GM18499 (cell line): ENCODE measurements around the gene AATK.
"Not testable (repeated sequence)": the region's sequence is repeated elsewhere in the genome, so short reads cannot be mapped to it uniquely, and the experiment has no call there.

Source experiments
- ATAC-seq: cut with Tn5 transposase; IDR thresholded peaks from one replicate; pipeline ENCODE4 v1.9.1; 2021; ENCODE audit warnings: moderate number of reproducible peaks; ENCODE audit not compliant: insufficient read depth, unreplicated experiment

AATK gene

DNA sequence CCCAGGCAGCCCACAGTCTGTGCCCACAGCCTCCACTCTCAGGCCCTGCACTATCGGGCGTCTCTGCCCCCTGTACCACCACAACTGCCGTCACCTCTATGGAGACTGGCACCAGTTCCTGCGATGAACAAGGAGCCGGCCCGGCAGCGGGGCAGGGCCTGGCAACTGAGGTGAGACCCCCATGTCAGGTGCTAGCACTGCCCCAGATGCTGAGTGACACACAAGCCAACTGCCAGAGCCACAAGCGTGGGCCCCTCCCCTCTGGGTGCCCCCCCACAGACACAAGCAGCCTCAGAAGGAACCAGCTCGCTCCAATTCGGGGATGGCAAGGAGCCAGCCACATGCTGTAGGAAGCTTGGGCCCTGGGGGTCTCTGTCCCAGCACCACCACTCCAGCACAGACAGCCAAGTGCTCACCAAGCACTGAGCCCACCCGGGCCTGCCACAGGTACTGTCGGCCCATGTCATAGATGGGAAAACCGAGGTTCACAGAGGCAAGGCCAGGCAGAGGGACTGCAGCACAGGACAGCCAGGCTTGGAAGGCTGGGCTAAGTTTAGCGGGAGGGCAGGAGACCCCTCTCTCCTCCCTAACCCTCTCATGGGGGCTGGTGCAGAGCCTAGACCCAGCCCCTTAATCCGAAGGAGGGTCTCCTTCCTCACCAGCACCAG, 2.2 kb downstream of the AATK start:
- ATAC-seq: no peak

DNA sequence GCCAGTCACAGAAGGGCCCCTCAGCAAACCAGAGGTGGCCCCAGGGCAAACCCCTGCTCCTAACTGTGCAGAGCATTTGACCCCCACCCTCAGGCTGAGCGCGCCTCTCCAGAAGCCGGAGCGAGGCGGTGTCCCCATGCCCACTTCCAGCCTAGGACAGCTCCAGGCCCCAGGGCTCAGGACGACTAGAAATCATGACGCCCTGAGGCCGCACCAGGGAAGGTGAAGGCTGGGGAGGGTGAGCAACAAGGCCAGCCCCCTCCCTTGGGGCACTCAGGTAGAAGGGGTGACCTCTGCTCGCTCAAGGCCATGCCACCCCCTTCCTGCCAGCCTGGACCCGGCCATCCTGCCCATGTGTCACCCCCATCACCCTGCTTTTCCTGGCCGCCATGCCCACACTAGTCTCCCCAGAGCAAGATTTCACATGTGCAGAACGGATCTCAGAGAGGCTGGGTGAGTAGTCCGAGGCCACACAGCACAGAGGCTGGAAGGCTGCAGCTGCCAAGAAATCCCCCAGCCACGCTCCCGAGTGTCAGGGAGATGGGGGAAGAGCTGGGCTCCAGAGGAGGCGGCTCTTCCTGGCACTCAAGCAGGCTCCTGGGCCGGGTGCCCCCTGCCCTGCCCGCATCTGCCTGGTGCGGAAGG, 2.8 kb downstream of the AATK start:
- no peak for ATAC-seq

DNA sequence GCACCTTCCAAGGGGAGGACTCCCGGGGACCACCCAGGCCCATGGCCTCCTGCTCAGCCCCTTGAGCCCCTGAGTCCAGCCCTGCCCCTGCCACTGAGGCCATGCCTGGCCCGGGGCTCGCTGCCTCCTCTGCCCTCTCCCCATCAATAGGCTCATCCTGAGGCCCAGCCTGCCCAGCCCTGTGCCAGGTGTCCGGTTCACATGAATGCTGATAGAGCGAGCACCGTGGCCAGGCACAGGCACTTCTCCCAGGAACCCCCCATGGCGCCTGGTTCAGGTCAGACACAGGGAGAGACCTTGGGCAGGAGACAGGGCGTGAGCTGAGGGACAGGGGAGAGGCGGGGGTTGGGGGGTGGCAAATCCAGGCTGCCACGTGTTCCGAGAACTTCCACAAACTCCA, 3.5 kb downstream of the AATK start:
- no peak for ATAC-seq

DNA sequence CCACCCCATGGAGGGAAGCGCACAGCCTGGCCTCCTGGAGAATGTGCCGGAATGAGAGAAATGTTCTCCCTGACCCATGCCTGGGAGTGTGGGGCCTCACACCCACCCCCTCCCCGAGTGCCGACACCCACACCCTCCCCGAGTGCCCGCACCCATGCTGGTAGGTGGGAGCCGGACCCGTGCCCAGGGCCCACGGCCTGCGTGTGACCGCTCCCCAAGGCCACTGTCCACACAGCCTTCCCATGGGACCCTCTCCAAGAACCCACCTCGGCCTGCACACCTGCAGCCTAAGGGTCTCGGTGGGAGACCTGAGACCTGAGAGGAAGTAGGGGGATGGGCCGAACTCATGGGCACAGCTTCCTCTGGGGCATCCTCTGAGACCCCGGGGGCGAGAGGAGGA, 4.0 kb downstream of the AATK start:
- ATAC-seq: no peak

DNA sequence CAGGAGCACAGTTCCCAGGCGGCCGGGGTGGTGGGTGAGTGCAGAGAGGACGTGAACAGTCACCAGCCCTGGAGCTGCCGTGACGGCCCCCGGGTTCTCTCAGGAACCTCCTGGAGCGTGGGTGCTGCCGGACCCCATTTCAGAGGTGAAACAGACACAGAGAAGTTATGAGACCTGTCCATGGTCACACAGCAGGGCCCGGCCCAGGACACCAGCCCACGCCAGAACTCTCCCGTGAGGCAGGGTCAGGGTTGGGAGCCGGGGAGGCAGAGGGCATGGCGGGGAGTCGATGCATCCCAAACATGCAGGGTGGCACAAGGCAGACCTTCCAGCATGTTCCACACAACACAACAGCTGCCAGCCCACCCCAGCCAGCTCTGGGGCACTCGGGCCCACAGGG, 4.5 kb downstream of the AATK start:
- no peak for ATAC-seq

DNA sequence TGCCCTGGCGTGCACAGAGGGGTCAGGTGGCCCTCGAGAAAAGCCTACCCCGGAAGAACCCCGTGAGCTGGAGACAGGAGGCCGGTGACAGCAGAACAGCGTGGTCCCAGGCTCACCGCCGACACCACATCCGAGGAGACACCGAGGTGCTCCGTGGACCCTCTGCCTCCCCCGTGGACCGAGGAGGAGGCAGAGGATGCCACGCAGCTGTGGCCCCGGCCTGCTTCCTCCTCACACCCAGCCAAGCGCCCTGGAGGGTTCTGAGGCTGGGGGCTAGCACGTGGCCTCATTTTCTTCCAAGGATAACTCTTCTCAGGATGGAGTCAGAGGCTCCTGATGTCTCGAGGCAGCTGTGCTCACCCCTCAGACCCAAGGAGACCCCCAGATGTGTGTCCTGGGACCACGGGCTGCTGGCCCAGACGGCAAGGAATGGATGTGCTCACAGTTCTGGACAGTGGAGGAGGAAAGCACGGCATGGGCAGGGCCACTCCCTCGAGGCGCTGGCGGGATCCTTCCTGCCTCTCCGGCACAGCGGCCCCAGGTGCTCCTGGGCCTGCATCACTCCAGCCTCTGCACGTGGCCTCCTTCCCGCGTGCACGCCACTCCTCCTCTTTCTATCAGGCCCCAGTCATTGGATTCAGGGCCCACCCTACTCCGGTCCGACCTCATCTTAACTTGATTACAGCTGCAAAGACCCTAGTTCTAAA, 5.1 kb downstream of the AATK start:
- ATAC-seq: no peak

DNA sequence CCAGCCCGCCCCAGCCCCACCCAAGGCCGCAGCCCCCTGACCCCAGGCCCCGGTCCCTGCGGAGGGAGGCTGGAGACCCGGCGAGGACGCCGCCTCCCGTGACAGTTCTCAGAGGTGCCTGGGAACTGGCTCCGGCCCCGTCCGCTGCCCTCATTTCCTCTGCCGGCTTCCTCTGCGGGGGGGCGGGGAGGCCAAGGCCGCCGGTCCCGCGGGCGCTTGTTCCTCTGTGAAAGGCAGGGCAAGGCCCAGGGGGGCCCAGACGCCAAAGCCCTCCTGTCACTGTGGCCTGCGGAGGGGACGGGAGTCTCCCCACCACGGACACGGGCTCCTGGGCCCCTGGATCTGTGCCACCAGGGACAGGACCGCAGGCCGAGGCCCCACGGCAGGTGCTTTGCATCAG, 5.7 kb downstream of the AATK start:
- no peak for ATAC-seq

DNA sequence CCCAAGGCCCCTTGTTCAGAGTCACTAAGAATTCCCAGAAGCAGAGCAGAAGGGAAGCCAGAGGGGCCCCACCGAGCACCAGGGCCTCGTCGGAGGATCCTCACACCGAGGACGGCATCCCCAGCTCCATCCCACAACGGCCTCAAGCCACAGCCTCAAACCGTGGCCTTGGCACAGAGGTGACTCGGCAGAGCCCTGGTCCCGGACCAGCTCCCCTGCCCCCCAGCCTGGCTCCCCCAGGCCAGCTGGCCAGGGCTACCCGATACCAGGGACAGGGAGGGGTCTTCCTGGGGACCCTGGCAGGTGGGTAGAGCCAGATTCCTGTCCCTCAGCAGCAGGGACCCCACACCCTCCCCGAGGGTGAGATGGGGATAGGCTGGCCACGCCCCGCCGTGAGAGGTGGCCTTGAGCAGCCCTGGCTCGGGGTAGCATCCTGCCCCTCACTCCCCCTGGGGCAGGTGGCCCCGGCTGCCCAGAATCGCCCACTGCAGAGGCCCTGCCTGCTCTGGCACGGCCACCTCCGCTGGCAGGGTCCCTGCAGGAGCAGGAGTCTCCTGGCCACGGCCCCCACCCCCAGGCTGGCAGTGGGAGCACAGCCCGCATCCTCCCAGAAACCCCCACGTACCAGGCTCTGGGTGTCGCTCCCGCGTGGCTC, 6.3 kb downstream of the AATK start:
- no peak for ATAC-seq

DNA sequence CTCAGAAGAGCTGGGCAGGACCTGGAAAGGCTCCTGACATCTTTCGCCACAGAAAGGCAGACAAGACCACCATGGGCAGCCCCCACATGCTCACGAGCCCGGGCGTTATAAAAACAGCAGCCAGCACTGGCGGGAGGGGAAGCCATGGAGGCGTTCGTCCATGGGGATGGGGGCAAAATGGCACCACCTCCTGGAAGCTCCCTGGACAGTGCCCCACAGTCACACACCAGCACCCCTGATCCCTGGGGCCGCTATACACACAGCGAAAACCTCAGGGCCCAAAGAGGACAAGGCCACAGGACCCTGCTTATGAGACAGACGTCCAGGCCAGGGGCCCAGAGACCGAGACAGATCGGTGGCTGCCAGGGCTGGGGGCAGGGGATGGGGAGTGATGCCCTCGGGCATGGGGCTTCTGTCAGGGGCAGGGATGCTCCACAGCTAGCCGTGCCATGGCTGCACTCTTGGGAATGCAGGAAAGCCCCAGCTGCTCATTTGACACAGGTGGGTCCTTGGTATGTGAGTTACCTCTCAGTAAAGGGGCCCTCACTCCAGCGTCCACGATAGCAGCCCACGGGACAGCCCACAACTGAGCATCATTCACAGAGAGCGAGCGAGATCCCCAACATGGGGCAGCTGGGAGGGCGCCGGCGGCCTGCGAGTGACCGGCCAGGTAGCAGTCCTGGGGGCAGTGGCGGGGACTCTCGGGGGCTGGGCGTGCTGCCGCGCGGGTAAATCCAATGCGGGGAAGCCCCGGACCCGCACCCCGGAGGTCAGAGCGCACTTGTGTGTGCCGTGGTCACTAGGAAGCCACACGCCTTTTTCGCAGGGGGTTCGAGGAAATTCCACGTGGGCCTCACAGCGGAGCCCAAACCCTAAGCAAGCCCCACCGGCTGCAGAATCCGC, 7.1 kb downstream of the AATK start:
- no peak for ATAC-seq

DNA sequence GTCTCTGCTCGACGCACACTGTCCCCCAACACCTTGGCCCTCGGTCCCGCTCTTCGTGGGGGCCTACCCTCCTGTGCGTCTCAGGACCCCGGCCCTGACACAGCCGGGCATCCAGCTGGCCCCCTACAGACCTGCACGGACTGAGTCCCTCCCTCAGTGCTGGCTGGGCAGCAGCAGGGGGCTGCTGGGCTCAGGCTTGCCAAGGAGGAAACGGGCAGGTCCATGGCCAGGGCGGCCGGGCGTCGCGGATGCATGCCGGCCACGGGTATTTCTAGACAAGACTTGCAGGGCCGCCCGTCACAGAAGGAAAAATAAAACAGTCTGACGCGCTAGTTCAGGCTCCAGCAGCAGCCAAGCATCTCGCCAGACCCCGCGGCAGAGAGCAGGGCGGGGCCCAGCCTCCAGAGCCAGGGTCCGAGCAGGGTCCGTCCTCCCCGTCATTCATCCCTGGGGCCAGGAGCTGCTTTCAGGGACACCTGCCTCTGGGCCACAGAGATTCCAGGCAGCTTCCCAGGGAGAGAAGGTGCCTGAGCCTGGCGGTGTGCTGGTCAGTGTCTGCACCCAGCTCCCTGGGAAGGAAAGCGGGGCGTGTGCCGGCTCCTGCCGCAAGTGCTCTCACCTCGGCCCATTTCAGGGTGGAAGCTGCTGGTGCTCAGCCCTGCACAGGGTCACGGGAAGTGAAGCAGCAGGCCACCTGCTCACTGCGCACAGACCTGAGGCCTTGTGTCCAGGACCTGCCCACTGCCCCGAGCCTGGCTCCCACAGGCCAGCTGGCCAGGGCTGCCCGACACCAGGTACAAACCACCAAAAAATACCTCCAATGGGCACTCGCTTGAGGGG, 8.0 kb downstream of the AATK start:
- no peak for ATAC-seq

DNA sequence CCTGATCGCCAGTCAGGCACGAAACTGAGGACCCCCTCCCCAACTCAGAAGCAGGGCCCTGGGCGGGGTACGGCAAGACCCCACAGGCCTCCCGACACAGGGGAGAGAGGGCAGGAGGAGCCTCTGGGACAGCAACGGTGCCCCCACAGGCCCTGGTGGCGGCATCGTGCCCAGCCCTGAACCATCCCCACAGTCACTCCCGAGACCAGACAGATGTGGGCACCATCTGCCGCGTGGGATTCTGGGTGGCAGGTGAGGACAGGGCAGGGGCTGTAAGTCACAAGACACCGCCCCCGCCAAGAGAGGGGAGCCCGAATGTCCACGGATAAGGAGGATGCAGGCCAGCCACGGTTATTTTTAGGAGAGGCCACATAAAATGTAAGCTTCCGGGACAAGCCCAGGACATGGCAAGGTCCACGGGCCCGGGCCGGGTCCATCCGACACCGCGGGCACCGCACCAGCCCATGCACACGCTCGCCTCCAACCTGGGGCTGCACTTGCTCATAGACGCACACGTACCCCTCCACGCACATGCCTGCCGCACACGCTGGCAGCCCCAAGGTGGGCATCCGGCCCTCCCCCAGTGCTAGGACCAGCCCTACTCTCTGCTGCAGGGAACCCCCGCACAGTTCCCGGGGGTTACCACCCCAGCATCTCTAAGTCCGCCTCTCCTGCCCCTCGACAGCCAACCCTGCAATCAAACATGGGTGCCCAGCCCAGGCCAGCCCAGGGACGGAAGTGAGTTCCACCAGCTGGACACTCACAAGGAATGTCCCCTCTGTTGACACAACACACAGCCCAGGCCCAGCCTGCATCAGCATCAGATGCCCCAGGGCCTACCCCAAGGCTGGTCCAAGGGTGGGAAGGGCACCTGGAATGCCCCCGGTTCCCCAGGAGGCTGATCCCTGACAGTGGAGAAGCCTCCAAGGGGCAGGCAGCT, 8.9 kb downstream of the AATK start:
- no peak for ATAC-seq

DNA sequence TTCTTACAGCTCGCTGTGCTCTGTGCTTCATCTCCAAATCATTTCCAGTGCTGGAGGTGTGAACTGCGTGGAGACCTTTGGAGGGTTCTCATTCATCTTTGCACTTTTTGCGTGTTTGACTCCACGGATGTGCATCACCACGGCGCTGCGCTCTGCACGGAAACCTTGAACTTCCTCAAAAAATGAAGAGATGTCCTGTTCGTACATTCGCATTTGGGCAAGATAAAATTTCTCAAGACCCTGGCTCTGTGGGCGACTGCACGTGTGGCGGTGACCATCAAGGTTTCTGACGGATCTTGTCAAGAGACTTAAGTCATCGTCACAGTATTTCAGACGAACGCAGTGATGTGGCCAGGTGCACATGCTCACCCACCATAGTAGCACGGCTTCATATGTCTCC, 11.1 kb downstream of the AATK start:
- ATAC-seq: no peak

DNA sequence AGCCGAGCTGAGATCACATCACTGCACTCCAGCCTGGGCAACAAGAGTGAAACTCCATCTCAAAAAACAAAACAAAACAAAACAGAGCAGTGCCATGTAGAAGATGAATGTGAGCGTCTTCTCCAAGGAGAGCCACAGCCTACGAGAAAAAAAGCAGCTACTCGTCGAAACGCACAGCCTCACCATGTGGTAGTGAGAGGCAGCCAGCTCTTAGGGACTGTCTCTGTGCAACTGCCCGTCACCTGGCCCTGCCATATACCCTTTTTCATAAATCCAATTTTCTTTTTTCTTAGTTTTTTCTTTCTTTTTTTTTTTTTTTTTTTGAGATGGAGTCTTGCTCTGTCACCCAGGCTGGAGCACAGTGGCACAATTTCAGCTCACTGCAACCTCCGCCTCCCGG, 12.0 kb downstream of the AATK start:
- not testable (repeated sequence) for ATAC-seq

DNA sequence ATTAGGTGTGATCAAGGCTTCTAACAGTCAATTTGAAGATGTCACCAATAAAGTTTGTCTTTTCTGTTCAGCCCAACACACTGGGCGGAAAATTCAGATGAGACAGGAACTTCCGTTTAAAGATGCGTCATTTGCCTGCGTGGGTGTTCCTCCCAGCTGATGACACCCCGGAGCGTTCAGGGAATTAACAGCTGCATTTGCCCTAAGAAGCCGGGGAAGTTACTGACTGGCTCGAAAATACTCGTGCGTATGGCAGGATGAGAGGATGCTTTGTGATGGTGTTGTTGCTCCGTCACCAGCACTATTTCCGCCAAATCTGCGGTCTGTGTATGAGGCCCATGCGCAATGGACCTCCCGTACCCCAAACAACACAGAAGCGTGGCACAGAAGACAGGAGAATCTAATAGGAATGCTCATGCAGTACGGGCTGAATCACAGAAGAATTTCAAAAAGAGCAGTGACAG, 12.6 kb downstream of the AATK start:
- no peak for ATAC-seq

DNA sequence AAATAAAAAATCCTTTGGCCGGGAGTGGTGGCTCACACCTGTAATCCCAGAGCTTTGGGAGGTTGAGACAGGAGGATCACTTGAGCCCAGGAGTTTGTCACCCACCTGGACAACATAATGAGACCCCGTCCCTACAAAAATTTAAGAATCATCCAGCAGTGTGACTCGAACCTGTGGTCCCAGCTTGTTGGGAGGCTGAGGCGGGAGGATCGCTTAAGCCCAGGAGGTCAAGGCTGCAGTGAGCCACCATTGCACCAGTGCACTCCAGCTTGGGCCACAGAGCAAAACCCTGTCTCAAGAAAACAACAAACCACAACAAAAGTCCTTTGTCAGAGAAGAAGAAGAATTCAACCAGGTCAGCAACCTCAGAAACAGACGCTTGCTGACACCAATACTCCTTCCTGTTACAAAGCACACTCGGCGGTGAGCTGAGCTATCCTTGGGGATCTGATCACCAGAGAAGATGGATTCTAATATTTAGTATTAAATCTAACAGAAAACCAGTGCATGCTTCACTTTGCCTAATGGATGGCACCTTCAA, 13.7 kb downstream of the AATK start:
- ATAC-seq: no peak

DNA sequence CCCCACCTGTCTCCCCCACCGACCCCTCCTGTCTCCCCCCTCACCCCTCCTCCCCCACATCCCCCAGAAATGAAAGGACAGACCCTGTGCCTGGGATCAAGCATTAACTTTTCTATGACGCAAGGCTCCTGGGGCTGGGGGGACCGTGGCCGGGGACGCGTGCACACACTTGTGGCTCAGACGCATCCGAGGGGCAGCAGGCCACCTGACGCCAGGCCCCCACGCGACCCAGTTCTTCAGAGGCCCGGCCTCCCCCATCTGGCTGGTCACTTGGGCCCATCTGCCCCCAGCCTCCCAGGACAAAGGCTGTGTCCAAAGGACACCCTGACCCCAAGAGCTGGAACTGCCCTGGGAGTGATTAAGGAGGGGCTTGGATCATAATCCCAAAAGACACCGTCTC, 14.7 kb downstream of the AATK start:
- no peak for ATAC-seq

DNA sequence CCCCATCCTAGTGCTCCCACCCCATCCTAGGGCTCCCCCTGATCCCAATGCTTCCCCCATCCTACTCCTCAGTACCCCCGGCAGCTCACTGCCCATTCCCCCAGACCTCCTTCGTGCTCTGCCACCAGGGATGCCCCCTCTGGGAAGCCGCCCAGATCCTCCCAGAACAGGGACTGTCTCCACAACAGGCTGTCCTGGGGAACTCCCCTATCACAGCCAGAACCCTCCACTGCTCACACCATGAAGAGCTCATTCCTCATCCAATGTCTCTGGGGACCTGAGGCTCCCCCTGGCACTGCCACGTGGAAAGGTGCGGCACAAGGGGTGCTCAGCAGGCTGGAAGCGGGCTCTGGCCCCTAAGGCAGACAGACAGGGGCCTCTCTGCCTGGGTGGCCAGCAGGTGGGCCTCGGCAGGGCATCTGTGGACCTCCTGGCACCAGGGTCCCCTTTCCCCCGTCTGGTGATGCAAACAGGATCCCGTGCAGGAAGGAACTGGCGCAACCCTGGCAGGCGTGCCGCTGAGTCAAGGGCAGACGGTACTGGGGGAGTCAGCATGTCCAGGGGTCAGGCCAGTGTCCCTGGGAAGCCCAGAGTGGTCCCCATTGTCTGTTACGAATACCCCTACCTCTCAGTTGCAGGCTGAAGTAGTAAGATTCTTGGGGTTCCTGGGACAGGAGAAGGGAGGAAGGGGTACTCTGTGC, 15.5 kb downstream of the AATK start:
- ATAC-seq: no peak
